ENCODE results near the gene MLC1.

Gene MLC1

DNA sequence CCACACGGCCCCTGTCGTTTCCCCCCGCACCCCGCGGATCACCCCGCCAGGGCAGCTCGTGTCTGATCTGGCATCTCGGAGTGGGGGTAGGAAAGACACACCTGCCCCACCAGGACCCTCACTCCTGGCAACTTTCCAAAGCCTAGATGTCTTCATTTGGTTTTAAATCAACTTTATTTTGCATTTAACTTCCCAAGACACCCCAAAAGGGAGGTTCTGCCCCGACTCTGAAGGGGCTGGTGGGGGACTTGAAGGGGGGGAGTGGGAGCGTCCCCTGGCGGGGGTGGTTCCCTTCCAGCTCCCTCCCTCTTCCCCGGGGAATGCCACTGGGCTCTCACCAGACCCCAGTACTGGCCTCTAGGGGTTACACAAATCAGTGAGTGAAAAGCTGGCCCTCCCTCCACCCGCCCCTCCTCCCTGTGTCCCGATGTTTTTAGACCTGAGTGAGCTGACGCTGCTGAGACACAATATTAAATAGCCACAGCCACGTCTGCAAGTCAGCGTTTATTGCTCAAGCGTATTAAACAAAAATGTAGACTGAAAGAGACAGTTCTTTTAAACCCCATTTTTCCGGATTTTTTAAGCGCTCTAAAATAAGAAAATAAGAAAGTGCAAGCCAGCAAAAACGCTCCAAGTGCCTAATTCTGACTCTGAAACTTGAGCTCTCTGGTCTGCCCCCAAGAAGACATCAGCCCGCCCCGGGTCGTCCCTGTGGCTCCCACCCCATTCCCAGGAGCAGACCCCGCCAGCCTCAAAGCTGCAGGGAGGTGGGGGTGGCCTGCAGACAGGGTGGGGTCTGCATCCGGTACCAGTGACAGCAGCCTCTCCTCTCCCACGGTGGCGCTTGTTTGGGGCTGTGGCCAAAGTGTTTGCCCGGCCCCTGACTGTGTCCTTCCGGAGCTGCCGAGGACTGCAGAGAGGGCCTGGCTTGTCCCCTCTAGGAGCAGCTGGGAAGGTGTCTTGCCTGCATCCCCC, 26.0 kb downstream of the MLC1 start:
- peak in 1 of 56 donors; percentile 26 for DNase-seq

DNA sequence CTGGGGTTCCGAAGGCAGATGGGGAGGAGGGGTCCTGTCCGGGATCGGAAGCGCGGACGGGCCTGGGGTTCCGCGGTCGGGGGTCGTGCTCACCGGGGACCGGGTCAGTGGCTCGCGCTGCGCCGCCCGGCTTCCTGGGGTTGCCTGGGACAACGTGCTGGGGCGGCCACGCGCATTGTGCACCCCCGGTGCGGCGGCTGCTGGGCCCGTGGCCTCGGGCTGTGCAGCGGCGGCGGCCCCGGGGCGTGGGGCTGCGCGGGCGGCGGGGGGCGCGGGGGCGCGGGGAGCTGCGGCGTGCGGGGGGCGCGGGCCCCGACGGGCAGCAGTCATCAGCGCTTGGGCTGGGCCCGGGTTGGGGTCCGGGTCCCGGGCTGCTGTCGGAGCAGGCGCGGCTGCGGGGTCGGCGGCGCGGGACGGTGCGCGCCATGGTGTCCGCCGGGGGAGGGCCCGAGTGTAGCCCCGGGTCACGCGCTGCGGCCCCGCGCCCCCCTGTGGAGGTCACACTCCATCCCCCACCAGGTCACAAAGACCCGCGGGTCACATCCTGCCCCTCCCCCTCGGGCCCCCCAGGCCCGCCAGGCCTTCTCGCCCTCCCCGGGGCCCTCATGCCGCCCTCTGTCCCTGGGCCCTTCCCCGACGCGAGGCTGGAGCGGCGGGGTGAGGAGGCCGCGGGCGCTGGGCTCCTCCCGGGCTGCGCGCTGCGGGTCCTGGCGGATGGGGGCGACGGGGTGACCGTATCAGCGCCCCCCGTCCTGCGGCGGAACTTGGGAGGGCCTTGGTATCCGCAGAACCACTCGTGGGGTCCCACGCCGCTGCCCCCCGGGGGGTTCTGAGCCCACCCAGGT, 26.9 kb downstream of the MLC1 start, which contains the start of gene TTLL8:
Gene TTLL8 (minus strand): TSS at position 238 of the 845 bp plus-strand sequence.
- no peak for DNase-seq

DNA sequence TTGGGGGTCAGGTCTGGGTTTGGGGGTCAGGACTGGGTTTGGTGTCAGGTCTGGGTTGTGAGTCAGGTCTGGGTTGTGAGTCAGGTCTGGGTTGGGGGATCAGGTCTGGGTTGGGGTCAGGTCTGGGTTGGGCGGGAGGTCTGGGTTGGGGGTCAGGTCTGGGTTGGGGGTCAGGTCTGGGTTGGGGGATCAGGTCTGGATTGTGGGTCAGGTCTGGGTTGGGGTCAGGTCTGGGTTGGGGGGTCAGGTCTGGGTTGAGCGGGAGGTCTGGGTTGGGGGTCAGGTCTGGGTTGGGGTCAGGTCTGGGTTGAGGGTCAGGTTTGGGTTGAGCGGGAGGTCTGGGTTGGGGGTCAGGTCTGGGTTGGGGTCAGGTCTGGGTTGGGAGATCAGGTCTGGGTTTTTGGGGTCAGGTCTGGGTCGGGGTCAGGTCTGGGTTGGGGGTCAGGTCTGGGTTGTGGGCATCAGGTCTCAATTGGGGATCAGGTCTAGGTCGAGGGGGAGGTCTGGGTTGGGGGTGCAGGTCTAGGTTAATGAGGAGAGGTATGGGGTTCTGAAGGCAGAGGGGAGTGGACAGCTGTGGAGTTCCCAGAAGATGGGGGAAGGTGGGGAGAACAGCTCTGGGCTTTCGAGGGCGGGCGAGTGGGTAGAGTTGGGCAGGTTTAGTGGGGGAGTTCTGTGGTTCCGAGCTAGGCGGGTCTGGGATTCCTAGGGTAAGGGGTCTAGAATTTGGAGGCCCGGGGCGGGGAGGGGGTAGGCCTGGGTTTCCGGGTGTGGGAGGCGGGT, 27.8 kb downstream of the MLC1 start:
- DNase-seq: peak in 2 of 56 donors; percentile 4 to 21

DNA sequence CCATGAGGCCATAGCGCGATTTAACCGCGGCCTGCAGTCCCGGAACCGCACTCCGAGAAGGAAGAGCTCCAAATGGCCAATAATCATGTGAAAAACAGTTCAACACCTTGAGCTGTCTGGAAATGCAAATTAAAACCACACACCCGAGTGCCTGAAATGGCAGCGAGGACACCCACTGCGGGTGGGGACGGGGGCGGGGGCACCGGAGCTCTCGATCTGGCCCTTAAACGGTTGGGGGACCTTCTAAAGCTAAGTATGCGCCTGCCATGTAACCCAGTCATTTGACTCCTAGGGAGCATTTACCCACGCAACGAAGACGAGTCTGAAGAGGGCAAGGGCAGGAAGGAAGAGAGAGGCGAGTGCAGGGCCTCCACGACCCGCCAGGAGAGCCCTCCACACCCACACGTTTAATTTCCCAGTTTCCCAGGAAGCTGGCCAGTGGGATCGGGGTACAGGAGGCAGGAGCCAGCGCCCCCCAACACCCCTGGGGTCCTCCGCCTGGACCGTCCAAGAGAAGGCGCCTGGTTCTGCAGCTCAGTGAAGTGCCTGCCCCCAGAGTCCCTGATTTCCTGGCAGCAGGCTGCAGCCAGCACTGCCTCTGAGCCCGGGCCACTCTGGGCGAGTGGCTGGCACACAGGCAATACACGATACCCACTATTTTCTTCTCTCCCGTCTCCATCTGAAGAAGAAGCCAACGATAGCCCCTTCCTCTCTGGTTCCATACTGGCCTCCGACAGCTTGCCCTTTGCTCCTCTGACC, 28.8 kb downstream of the MLC1 start:
- no peak for DNase-seq

DNA sequence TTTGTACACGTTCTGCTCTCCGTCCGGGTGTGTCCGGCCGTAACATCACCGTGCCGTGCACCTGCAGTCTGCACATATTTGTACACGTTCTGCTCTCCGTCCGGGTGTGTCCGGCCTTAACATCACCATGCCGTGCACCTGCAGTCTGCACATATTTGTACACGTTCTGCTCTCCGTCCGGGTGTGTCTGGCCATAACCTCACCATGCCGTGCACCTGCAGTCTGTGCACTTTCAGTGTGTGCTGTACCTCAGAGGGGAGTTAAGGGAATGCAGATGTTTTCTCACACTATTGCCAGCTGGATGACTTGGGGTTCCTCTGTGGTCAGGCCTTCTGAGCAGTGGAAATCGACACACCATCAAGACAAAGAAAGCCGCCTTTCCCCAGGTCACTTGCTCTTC, 31.4 kb downstream of the MLC1 start:
- DNase-seq: no peak

DNA sequence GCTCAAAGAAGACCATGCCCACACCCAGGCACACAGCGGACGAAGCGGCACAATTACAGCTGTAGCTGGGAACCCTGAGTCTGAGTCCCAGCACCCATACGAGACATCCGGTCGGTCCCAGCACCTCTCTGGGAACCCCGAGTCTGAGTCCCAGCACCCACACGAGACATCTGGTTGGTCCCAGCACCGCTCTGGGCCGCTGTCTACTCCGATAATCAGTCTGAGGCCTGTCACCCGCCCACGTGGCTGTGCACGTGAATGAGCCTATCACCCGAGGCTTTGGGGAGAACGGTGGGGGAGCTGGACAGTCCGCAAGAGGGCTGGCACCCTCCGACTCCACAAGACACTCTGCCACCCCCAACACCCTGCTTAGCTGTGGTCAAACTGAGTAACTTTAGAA, 33.3 kb downstream of the MLC1 start:
- no peak for DNase-seq

DNA sequence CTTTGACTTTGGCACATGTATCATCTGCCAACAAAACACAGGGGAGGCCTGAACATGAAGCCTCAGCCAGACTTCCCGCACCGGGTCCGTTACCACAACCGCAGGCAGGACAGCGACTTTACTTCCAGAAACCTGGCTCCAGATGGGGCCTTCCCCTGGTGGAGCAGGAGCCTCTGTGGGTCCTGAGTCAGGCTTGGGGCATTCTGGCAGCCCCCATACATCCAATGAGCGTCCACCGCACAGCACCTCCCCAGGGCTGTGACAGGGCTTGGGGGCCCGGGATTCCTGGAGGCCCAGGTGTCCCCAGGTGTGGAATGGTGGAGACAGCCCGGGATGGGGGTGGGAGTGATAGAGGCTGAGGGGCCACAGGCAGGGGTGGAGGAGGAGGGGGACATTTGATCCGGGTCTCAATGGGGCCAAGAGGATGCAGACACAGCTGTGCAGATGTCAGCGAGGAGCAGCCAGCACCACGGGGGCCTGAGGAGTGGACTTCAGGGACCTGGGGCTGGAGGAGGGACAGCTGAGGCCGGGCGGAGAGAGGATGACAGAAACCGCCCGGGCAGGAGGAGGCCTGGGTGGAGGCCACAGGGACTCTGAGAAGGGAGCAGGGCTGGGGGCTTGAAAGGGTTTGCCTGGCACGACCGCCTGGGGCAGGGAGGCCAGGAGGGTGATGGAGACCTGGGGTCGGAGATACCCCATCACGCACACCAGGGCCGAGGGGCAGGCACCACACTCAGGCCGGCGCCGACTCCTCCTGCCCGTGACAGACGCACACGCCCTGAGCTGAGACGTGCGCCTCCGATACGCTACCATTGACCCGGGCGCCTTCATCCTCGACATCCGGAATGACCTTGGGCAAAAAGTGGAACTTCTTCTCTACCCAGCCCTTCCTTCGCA, 35.7 kb downstream of the MLC1 start:
- no peak for DNase-seq

DNA sequence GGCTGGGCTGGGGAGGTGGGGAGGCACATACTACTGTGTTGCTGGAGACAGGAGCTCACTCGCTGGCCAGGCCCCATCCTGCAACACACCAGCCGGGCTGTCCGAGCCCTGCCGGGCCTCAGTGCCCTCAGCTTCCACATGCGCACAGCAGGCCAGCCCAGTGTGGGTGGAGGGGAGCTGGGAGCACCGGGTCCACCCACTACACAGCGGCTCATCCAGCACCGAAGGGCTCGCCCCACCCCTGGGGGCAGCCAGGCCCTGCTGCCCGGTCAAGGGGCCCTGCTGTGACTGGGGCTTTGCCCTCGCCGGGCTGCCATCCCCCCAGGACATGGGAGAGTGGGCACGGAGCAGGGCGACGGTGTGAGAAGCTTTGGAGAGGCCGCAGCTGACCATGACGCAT, 36.4 kb downstream of the MLC1 start:
- no peak for DNase-seq

DNA sequence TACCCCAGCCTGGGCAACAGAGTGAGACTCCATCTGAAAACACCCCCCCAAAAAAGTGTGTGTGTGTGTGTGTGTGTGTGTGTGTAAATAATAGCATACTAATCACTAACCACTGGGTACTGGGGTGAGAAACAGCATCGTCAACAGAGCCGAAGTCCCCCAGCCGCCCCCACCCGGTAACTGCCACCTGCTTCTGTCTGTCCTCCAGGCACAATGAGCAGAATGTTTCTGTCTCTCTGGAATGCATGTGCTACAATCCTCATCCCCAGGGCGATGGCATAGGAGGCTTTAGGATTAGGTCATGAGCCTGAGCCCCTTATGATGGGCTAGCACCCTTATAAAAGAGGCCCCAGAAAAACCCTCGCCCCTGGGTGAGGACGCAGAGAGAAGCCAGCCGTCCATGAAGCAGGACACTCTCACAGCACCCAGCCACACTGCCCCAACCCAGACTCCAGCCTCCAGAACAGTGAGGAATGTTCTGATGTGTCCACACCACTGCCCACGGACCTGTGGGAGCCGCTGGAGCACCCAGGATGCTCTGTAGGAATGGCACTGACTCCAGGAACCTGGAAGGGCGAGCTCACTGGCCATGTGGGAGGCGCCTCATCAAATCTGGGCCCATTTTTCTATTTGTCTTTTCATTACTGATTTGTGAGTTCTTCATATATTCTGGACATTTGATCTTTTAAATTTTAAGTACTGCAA, 37.0 kb downstream of the MLC1 start:
- no peak for DNase-seq

DNA sequence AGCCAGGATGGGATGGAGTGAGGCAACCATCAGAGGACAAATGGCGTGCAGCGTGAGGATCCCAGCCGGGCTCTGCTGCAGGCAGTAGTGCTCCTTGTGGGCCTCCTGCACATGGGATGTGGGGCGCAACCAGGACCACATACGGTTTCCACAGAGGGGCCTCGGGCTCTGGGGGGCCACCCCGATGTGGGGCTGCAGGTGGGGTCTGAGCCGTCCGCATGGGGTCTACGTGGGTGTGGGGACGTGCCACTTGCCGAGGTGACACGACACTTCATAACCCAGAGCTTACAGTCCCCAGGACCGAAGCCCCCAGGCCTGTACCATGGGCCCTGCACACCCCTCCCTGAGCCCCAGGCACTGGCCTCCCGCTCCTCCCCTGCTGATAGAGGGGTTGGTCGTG, 37.9 kb downstream of the MLC1 start:
- no peak for DNase-seq

DNA sequence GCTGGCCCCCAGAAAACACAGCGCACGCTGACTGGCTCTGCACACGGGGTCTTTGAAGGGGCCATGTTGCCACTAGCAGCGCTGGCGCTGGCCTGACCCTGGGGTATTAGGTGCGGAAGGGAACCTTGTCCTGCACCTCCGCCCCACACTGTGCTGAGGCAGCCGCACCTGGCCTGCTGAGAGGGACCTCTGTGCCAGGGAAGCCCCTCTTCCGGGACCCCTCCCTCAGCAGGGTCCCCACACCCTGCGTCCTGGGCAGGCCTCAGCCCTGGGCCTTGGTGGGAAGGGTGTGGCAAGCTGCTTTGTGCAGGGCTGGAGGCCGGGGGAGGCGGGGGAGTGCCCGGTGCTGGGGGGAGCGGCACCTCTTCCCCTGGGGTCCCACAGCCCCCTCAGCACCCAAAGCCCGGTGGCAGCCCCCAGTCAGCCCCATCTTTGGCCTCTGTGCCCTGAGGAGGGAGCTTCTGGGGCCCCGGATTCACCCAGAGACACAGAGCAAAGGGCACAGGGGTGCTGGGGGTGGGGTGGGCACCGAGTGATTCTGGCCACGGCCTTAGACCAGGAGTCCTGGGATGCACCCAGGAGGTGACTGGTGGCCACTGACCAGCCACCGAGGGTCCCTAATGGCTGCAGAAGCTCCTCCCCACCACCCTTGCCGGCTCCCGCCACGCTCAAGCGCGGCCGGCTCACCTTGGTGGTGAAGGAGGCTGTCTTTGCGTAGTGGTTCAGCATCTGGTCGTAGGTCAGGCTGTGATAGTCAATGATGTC, 38.6 kb downstream of the MLC1 start:
- DNase-seq: no peak

DNA sequence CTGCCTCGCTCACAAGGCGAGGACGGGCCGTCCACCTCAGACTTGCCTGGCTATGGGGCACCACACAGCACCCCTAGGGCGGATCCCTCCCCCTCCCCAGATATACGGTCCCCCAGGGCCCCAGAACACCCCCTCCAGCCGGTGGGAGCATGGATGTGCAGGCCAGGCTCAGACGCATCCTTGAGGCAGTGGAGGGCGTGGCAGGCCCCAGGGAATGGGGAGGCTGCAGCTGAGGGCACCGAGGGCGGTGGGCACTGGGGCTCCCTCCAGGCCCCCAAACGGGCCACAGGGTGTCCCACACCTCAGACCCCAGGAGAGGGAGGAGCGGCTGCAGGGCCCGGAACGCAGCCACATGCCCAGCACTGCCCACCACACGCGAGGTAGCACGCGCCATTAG, 39.2 kb downstream of the MLC1 start:
- DNase-seq: no peak

DNA sequence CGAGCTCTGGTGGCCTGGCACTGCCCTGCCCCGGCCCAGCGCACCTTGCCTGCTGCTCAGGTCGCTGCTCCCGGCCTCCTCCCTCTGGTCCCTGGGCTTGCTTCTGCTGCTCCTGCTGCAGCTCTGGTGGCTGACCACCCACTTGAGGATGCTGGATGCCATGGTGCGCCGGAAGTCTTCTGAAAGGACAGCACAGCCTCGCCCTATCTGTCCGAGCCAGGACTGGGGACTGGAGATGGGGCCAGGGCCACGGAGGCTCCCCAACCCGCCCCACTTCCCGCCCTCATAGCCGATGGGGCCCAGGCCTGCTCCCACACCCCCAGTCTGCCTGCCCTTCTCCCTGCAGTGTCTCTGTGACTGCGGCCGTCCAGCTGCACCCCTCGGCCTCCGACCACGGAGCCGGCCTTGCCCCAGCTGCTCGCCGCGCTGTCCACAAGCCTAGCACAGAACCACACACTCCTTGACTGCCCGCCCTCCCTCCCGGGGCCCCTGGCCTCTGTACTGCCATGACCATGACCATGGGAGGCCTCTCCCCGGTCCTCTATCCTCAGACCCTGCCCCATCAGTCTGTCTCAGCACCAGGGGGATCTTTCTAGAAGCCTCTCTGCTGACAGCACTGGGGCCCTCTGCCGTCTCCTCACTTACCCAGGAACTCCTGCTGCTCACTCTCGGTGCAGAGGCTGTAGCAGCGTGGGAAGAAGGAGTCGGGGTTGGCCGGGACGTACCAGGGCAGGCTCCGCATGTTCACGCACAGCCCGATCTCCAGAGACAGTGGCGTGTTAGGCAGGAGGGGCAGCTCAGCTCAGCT, 39.8 kb downstream of the MLC1 start:
- no peak for DNase-seq

DNA sequence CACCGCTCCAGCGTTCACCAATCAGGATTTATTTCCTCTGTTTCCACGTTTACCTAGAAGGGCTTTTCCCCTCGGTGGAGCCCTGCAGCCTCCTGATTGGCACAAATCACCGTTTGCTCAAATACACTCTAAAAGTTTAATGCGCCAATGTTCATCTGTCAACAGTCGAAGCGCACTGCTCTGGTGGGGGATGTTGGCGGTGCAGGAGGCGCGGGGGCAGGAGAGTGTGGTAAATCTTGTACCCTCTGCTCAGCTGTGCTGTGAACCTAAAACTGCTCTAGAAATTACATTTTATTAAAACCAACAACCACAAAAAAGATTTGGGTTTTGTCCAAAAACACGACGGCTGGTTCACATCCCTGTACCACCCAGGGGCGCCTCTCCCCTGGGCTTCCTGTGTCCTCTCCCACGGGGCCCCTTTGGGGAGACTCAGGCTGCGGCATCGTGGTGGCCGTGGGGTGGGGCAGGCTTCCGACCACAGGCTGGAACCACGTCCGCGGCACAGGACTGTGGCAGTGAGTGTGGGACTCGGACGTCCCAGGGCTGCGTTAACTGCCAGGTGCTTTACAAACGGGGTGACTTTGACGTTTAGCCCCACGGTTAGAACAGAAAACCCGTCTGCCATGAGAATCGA, 40.6 kb downstream of the MLC1 start:
- DNase-seq: no peak

DNA sequence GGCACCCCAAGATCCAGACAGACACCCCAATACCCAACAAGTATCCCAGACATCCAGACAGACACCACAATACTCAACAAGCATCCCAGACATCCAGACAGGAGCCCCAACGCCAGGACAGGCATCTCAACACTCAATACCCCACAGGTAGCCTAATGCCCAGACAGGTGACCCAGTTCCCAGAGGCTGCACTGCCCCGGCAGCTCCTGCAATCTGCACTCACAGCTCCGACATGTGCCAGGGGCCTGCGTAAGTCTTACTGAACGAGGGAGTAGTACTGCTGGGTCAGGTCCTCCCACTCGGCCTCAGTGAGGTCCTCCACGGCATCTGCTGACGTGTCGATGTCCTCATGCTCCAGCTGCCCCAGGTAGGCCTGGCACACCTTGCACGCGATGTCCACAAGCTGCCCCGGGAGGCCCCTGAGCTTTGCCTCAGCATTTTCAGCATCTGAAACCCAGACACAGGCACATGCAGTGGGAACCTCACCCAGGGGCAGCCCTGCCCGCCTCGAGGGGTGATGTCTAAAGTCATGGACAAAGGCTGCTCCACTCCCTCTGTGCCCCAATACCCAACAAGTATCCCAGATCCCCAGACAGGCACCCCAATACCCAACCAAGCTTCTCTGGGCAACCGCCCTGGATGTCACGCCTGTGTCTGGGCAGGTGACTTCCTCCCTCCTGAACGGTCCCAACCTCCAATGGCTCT, 43.7 kb downstream of the MLC1 start:
- DNase-seq: no peak

DNA sequence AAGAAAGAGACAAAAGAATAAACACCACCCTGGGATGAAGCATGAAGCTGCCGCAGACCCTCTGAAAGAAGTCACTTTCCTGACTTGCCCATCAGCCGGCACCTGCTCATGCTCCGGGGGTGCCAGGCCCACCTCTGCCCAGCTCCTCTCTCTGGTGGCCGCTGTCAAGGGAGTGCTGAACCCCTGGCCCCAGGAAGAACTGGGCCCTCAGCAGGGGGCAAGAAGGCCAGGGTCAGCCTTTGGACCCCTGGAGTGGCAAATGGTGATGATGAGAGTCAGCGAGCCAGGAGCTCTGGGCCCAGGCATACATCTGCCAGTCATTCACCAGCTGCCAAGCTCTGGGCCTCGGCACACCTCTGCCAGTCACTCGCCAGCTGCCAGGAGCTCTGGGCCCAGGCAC, 44.5 kb downstream of the MLC1 start:
- no peak for DNase-seq

Measured in nucleus accumbens (tissue), 56 donors.